B cell (primary cell): ENCODE results near the gene CSRP3. TPM values are rescaled to one million over a fixed set of nuclear protein-coding genes. Genes with fewer than 3 reads are reported as not detected.

Experiments used
- ATAC-seq: fragments of 200-7000 bp; cut with Tn5 transposase; one replicate; pipeline ENCODE4 v1.10.0; 2021; ENCODE audit warnings: low read depth, mild to moderate bottlenecking, moderate number of reproducible peaks, moderate library complexity
- CTCF ChIA-PET: fragments of 350-600 bp; sonication (Branson Sonifier 250); formaldehyde crosslinking; loops from one replicate; lab custom pipeline; 2021; ENCODE audit warnings: antibody characterized with exemption, inconsistent platforms; lab: Charles Lee
- POLR2A ChIA-PET: fragments of 350-600 bp; sonication (Branson Sonifier 250); formaldehyde crosslinking; loops from one replicate; lab custom pipeline; 2021; ENCODE audit warnings: antibody characterized with exemption; lab: Charles Lee
- DNase-seq: peaks from one replicate; pipeline ENCODE4 v3.0.0; 2013
- H2AFZ ChIP-seq: 2 replicates; pipeline ENCODE4 v1.6.1; 2012; ENCODE audit warnings: mild to moderate bottlenecking, low read depth, low read length; ENCODE audit not compliant: insufficient read depth, poor library complexity, severe bottlenecking
- H3K27ac ChIP-seq, 2 donors: 1 replicate in 1 of 2; 2 replicates in 1 of 2; pipeline ENCODE4 v1.5.1; 2012 to 2013; ENCODE audit warnings: low read length in 2 of 2, mild to moderate bottlenecking in 2 of 2, moderate library complexity in 1 of 2
- H3K27me3 ChIP-seq, 4 experiments: fragments of 200-600 bp in 1 of 4; sonication (generic) in 1 of 4; replicated peaks in 1 of 4; 1 replicate in 2 of 4; 2 replicates in 2 of 4; pipeline versions ENCODE4 v1.6.1 to v1.7.0; 2013 to 2016; ENCODE audit warnings: low read length in 3 of 4, mild to moderate bottlenecking in 2 of 4, mixed read lengths in 1 of 4, moderate library complexity in 1 of 4; ENCODE audit not compliant: insufficient read depth in 4 of 4, control insufficient read depth in 3 of 4; ENCODE audit errors: control extremely low read depth in 1 of 4
- H3K36me3 ChIP-seq, 2 experiments: replicated peaks in 1 of 2; 1 replicate in 1 of 2; 2 replicates in 1 of 2; pipeline versions ENCODE4 v1.6.1 to v1.7.1; 2013; ENCODE audit warnings: low read length in 1 of 2; ENCODE audit not compliant: insufficient read depth in 2 of 2, control insufficient read depth in 1 of 2; ENCODE audit errors: control extremely low read depth in 1 of 2, extremely low read depth in 1 of 2
- H3K4me1 ChIP-seq, 2 donors: fragments of 200-600 bp in 1 of 2; sonication (generic) in 1 of 2; 1 replicate in 1 of 2; 2 replicates in 1 of 2; pipeline versions ENCODE4 v1.5.1 to v1.6.1; 2013 to 2017; ENCODE audit warnings: low read length in 2 of 2; ENCODE audit not compliant: control insufficient read depth in 2 of 2, insufficient read depth in 2 of 2
- H3K4me2 ChIP-seq: replicated peaks from 2 replicates; pipeline ENCODE3; 2012; ENCODE audit warnings: mild to moderate bottlenecking, low read depth, low read length; ENCODE audit not compliant: poor library complexity, severe bottlenecking
- H3K4me3 ChIP-seq, 5 experiments: fragments of 200-600 bp in 1 of 5; sonication (generic) in 1 of 5; 1 replicate in 3 of 5; 2 replicates in 2 of 5; pipeline versions ENCODE4 v1.5.1 to v1.7.0; 2011 to 2016; ENCODE audit warnings: low read length in 4 of 5, mild to moderate bottlenecking in 4 of 5, low read depth in 2 of 5, control low read depth in 1 of 5, moderate library complexity in 1 of 5; ENCODE audit not compliant: insufficient read depth in 1 of 5; ENCODE audit errors: control extremely low read depth in 1 of 5, extremely low read depth in 1 of 5
- H3K79me2 ChIP-seq: fragments of 200-600 bp; sonication (generic); one replicate; pipeline ENCODE4 v1.6.0; 2016; ENCODE audit warnings: low read length; ENCODE audit not compliant: control insufficient read depth, insufficient read depth
- H3K9ac ChIP-seq: fragments of 200-600 bp; sonication (generic); 2 replicates; pipeline ENCODE4 v1.6.1; 2017; ENCODE audit warnings: mild to moderate bottlenecking, low read length, moderate library complexity
- H3K9me3 ChIP-seq, 3 donors: one replicate each; pipeline versions ENCODE4 v1.6.1 to v1.7.1; 2013; ENCODE audit warnings: low read length in 2 of 3; ENCODE audit not compliant: control insufficient read depth in 2 of 3, insufficient read depth in 1 of 3; ENCODE audit errors: control extremely low read depth in 1 of 3
- H4K20me1 ChIP-seq: 2 replicates; pipeline ENCODE4 v1.6.0; 2012; ENCODE audit warnings: mild to moderate bottlenecking, low read length; ENCODE audit not compliant: insufficient read depth, control insufficient read depth, poor library complexity, severe bottlenecking
- H3K27ac Mint-ChIP-seq: one replicate; pipeline ENCODE4 v1.8.0; 2021; ENCODE audit warnings: mixed read lengths
- H3K27me3 Mint-ChIP-seq: one replicate; pipeline ENCODE4 v1.8.0; 2021; ENCODE audit warnings: mixed read lengths
- H3K4me1 Mint-ChIP-seq: one replicate; pipeline ENCODE4 v1.8.0; 2021; ENCODE audit warnings: mixed read lengths
- H3K4me3 Mint-ChIP-seq: one replicate; pipeline ENCODE4 v1.8.0; 2021; ENCODE audit warnings: mixed read lengths
- H3K9me3 Mint-ChIP-seq: one replicate; pipeline ENCODE4 v1.8.0; 2022; ENCODE audit warnings: mixed read lengths; ENCODE audit not compliant: insufficient read depth
- EZH2 ChIP-seq: IDR thresholded peaks from 2 replicates; pipeline ENCODE4 v1.6.1; 2012; ENCODE audit warnings: borderline replicate concordance, low read depth, mild to moderate bottlenecking, moderate library complexity, low read length; ENCODE audit not compliant: insufficient read depth, poor library complexity, severe bottlenecking
- WGBS: methylation state at CpG from one replicate; pipeline ENCODE4 v1.1.5; 2013; ENCODE audit warnings: missing lambda C conversion rate; ENCODE audit not compliant: insufficient coverage; 5-methylcytosine and 5-hydroxymethylcytosine counted together
- intact Hi-C: fragments of 100-400 bp; cut with micrococcal nuclease; formaldehyde crosslinking; loops from one replicate; pipeline ENCODE4 v1.10.0; 2022
- polyA plus RNA-seq: library from polyadenylated mRNA; depleted of rRNA; stranded (reverse); fragments of >200 nt; gene quantifications from 2 replicates; pipeline ENCODE4 v1.2.3, GENCODE V29; 2012
- total RNA-seq, 2 donors: library from RNA; stranded (reverse); fragments of 120-200 nt in 1 of 2; gene quantifications; 1 replicate in 1 of 2; 2 replicates in 1 of 2; pipeline versions ENCODE4 v1.2.3 to v1.2.4, GENCODE V29; 2013 to 2022
- TF ChIP-seq, protein P1 (sequence below): fragments of 200-600 bp; IDR thresholded peaks from one replicate; pipeline ENCODE4 v1.8.0; 2022; ENCODE audit warnings: antibody characterized with exemption, mild to moderate bottlenecking

CSRP3 gene
- total and polyA plus RNA-seq, 2 donors (not counting 1 experiment from before 2014, with no cell fraction given) = not detected

DNA sequence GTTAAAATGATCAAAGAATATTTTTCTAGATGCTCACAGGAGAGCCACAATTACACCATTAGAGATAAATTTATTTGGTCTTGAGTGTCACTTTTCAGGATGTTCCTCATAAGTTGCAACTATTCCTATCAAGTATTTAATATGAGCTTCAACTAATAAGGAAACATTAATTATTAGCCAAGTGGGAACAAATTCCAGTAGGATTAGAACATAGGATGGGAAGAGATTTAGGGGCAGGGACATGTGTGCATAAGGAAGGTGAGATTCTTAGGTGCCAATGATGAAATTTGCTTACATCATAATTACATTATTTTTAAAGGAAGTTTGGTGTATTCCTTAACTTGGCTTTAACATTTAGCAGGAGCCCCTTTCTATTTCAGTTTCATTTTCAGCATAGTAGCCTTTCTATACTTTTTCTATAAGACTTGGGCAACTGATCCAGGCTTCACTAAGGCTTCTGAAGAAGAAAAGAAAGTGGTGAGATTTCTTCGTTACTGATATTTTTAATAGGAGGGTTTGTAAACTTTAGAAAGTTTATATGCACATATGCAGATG is 38.8 kb downstream of the CSRP3 start:
- intact Hi-C loops = no loop called here
- Histone ChIP-seq H3K27ac (no peak overlapping the region), H3K4me1 (no peaks in the 10 kb centered on the region), H3K4me3 (no peak overlapping the region), H2AFZ (no peak overlapping the region), H3K9ac (no peak overlapping the region), H4K20me1 (no peaks in the 10 kb centered on the region), H3K27me3 (no peaks in the 10 kb centered on the region), H3K4me2 (no peak overlapping the region), H3K79me2 (no peaks in the 10 kb centered on the region), H3K9me3 (no peaks in the 10 kb centered on the region), H3K36me3 (peaks cover 1 to 49% of the 10 kb centered on the region in 2 experiments)
- ATAC-seq (no peak), DNase-seq (no peak)
- Mint-ChIP-seq H3K9me3 (no peaks in the 10 kb centered on the region), H3K4me1 (no peaks in the 10 kb centered on the region), H3K4me3 (no peak overlapping the region), H3K27me3 (no peaks in the 10 kb centered on the region), H3K27ac (no peak overlapping the region)
- WGBS = no CpG with 5 or more reads among the region's 1 CpG
- CTCF ChIA-PET = no interaction called here
- POLR2A ChIA-PET = no interaction called here
- no peak for TF ChIP-seq EZH2
- TF ChIP-seq, protein P1, sequence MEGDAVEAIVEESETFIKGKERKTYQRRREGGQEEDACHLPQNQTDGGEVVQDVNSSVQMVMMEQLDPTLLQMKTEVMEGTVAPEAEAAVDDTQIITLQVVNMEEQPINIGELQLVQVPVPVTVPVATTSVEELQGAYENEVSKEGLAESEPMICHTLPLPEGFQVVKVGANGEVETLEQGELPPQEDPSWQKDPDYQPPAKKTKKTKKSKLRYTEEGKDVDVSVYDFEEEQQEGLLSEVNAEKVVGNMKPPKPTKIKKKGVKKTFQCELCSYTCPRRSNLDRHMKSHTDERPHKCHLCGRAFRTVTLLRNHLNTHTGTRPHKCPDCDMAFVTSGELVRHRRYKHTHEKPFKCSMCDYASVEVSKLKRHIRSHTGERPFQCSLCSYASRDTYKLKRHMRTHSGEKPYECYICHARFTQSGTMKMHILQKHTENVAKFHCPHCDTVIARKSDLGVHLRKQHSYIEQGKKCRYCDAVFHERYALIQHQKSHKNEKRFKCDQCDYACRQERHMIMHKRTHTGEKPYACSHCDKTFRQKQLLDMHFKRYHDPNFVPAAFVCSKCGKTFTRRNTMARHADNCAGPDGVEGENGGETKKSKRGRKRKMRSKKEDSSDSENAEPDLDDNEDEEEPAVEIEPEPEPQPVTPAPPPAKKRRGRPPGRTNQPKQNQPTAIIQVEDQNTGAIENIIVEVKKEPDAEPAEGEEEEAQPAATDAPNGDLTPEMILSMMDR = no peak

DNA sequence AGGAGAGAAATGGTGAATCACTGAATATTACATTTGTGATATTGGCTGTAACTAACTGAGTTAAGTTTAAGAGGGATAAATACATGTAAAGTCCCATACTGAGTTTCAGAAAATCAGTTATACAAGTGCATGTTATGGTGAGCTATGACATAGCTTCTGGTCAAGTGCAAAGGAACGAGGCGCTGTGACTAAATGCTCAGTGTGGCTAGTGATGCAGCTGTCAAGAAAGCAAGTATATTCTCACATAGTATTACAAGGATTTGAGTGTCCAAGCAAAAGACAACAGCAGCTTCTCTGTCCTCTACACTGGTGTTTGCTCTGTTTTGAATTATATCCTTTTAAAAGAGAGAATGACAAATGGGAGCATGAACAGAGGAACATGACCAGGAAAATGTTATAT is 40.1 kb downstream of the CSRP3 start:
- DNase-seq (no peak), ATAC-seq (no peak)
- H3K4me2 ChIP-seq = no peak overlapping the region
- no CpG with 5 or more reads among the region's 2 CpGs for WGBS
- Mint-ChIP-seq H3K4me1 (no peaks in the 10 kb centered on the region), H3K9me3 (no peaks in the 10 kb centered on the region), H3K4me3 (no peak overlapping the region), H3K27me3 (no peaks in the 10 kb centered on the region), H3K27ac (no peak overlapping the region)
- no peaks in the 10 kb centered on the region for H3K79me2 ChIP-seq
- H3K36me3 ChIP-seq = peaks cover 4 to 43% of the 10 kb centered on the region in 2 experiments
- H2AFZ ChIP-seq = no peak overlapping the region
- no peak overlapping the region for H3K27ac ChIP-seq
- H3K9ac ChIP-seq = no peak overlapping the region
- CTCF ChIA-PET = interaction anchor here (1.1 to 1.4 kb wide), 2 partner anchors 94 to 392 kb away, joined by 3 to 4 read pairs; no protein-coding TSS in a partner anchor
- H3K27me3 ChIP-seq = no peaks in the 10 kb centered on the region
- no peak for TF ChIP-seq EZH2
- TF ChIP-seq, protein P1 = no peak
- POLR2A ChIA-PET = no interaction called here
- no peaks in the 10 kb centered on the region for H4K20me1 ChIP-seq
- no peak overlapping the region for H3K4me3 ChIP-seq
- intact Hi-C loops = no loop called here
- H3K9me3 ChIP-seq = no peaks in the 10 kb centered on the region
- H3K4me1 ChIP-seq = no peaks in the 10 kb centered on the region
